ENCODE data around the gene PLCG2. TPM values are rescaled to one million over a fixed set of nuclear protein-coding genes. Genes with fewer than 3 reads are reported as not detected.

The PLCG2 gene
- total RNA-seq, 1 experiment from 2014 or later = 6.0 TPM

GRCh38 chr16:81908466-81909262 lies 129.6 kb downstream of the PLCG2 start:
- H3K4me1 ChIP-seq (ENCODE audit: insufficient read depth, low read length) = no peaks in the 10 kb centered on the region
- H3K4me2 ChIP-seq (ENCODE audit: insufficient read depth, insufficient read length, low read length) = no peak overlapping the region
- H2BK12ac ChIP-seq (ENCODE audit: insufficient read length, low read depth, low read length) = no peak overlapping the region
- H4K91ac ChIP-seq (ENCODE audit: insufficient read length, low read depth, low read length) = no peak overlapping the region
- H3K23me2 ChIP-seq (ENCODE audit: insufficient read length, low read depth, low read length, poor library complexity, severe bottlenecking) = no peaks in the 10 kb centered on the region
- no peak overlapping the region for H2BK120ac ChIP-seq (ENCODE audit: low read depth, low read length, poor library complexity, severe bottlenecking)
- H3K18ac ChIP-seq (ENCODE audit: insufficient read length, low read depth, low read length) = no peak overlapping the region
- Mint-ChIP-seq H3K27me3 (ENCODE audit: low read depth) (no peaks in the 10 kb centered on the region), H3K4me1 (peaks cover 3 to 9% of the 10 kb centered on the region in 2 experiments; a peak in 3 of 4 replicates), H3K36me3 (ENCODE audit: insufficient read depth in 1 of 3, low read depth in 3 of 3) (no peaks in the 10 kb centered on the region), H3K27ac (no peak overlapping the region), H3K4me3 (no peak overlapping the region), H3K9me3 (peaks cover 0 to 2% of the 10 kb centered on the region in 2 experiments; a peak in 1 of 5 replicates)
- H3K23ac ChIP-seq (ENCODE audit: insufficient read length, low read depth, low read length) = no peak overlapping the region
- no peak overlapping the region for H3K27ac ChIP-seq (ENCODE audit: insufficient read length, low read depth, low read length)
- no peak overlapping the region for H2BK15ac ChIP-seq (ENCODE audit: low read depth, low read length)
- H3K9ac ChIP-seq (ENCODE audit: extremely low read depth, insufficient read length, low read length) = no peak overlapping the region
- no peaks in the 10 kb centered on the region for H3K9me3 ChIP-seq (ENCODE audit: control insufficient read depth, low read depth, low read length)
- no peak for DNase-seq
- no peaks in the 10 kb centered on the region for H3K79me2 ChIP-seq (ENCODE audit: insufficient read depth, low read length)
- H2AK5ac ChIP-seq (ENCODE audit: insufficient read length, low read length) = no peak overlapping the region
- H2BK5ac ChIP-seq (ENCODE audit: insufficient read length, low read length) = no peak overlapping the region
- no peak overlapping the region; the same call in 1 of the 2 replicates for H3K14ac ChIP-seq (ENCODE audit: insufficient read depth, low read length)
- no peak overlapping the region for H2AFZ ChIP-seq (ENCODE audit: low read length)
- H3T11ph ChIP-seq (ENCODE audit: low read length) = no peak overlapping the region
- H3K79me1 ChIP-seq (ENCODE audit: insufficient read depth, low read depth, low read length, poor library complexity, severe bottlenecking) = no peaks in the 10 kb centered on the region
- no peak overlapping the region for H4K5ac ChIP-seq (ENCODE audit: insufficient read length, low read depth, low read length)
- no peaks in the 10 kb centered on the region for H4K20me1 ChIP-seq (ENCODE audit: control insufficient read depth, insufficient read depth, insufficient read length)
- no peak overlapping the region for H2BK20ac ChIP-seq (ENCODE audit: low read depth, low read length, poor library complexity, severe bottlenecking)
- no CpG with 5 or more reads among the region's 16 CpGs for WGBS (ENCODE audit: extremely low coverage, insufficient read length, low lambda C conversion rate)
- H3K4ac ChIP-seq (ENCODE audit: low read depth, low read length) = no peak overlapping the region
- no peak overlapping the region for H4K8ac ChIP-seq (replicated peaks; ENCODE audit: insufficient read length, low read depth, low read length)
- no peak overlapping the region for H3K56ac ChIP-seq (ENCODE audit: insufficient read length, low read depth, low read length)
- no peaks in the 10 kb centered on the region for H3K27me3 ChIP-seq (ENCODE audit: insufficient read depth, low read length)
- no peak for TF ChIP-seq CTCF (conservative IDR thresholded peaks at IDR 0.05)
